Loucy (cell line): ENCODE measurements around the gene PLEKHG7.

Experiments used
- H2AFZ ChIP-seq: fragments of 200-600 bp; sonication (generic); 2 replicates; pipeline ENCODE4 v1.6.0; 2016; ENCODE audit warnings: antibody characterized with exemption, mild to moderate bottlenecking, low read length, moderate library complexity
- H3F3A ChIP-seq: fragments of 200-600 bp; 2 replicates; pipeline ENCODE4 v1.6.0; 2016; ENCODE audit warnings: antibody characterized with exemption, low read depth, mild to moderate bottlenecking
- H3K27me3 ChIP-seq: fragments of 200-600 bp; sonication (generic); 2 replicates; pipeline ENCODE4 v1.6.1; 2014; ENCODE audit warnings: low read length, mild to moderate bottlenecking; ENCODE audit not compliant: insufficient read depth, poor library complexity, severe bottlenecking
- H3K36me3 ChIP-seq: fragments of 200-600 bp; sonication (generic); 2 replicates; pipeline ENCODE4 v1.6.1; 2016; ENCODE audit warnings: low read length; ENCODE audit not compliant: insufficient read depth
- H3K4me1 ChIP-seq: fragments of 200-600 bp; sonication (generic); 2 replicates; pipeline ENCODE4 v1.5.1; 2014; ENCODE audit warnings: low read length, mild to moderate bottlenecking; ENCODE audit not compliant: insufficient read depth, poor library complexity, severe bottlenecking
- H3K4me2 ChIP-seq: fragments of 200-600 bp; sonication (generic); 2 replicates; pipeline ENCODE4 v1.6.0; 2014; ENCODE audit warnings: antibody characterized with exemption, low read length, low read depth, mild to moderate bottlenecking; ENCODE audit not compliant: poor library complexity, severe bottlenecking
- H3K4me3 ChIP-seq: fragments of 200-600 bp; sonication (generic); 2 replicates; pipeline ENCODE4 v1.5.1; 2014; ENCODE audit warnings: low read length, mild to moderate bottlenecking, mixed read lengths; ENCODE audit not compliant: poor library complexity, severe bottlenecking
- H3K79me2 ChIP-seq: fragments of 200-600 bp; sonication (generic); 2 replicates; pipeline ENCODE4 v1.6.1; 2014; ENCODE audit warnings: low read length; ENCODE audit not compliant: insufficient read depth
- H3K9ac ChIP-seq: fragments of 200-600 bp; sonication (generic); 2 replicates; pipeline ENCODE4 v1.6.0; 2014; ENCODE audit warnings: mild to moderate bottlenecking, low read depth, low read length, moderate library complexity; ENCODE audit not compliant: poor library complexity, severe bottlenecking
- H3K9me2 ChIP-seq: fragments of 200-600 bp; sonication (generic); replicated peaks from 2 replicates; pipeline ENCODE4 v1.6.1; 2016; ENCODE audit warnings: low read depth, low read length, mixed read lengths
- H3K9me3 ChIP-seq: fragments of 200-600 bp; sonication (generic); 2 replicates; pipeline ENCODE4 v1.6.1; 2014; ENCODE audit warnings: mild to moderate bottlenecking, antibody characterized with exemption, low read length, low read depth; ENCODE audit not compliant: insufficient read depth
- H4K20me1 ChIP-seq: fragments of 200-600 bp; sonication (generic); 2 replicates; pipeline ENCODE4 v1.6.0; 2014; ENCODE audit warnings: antibody characterized with exemption, low read length, mild to moderate bottlenecking; ENCODE audit not compliant: insufficient read depth, poor library complexity, severe bottlenecking
- EZH2phosphoT487 ChIP-seq: fragments of 200-600 bp; IDR thresholded peaks from 2 replicates; pipeline ENCODE4 v1.6.1; 2018; ENCODE audit warnings: antibody characterized with exemption, mild to moderate bottlenecking, moderate library complexity, borderline replicate concordance
- TF ChIP-seq, protein P1 (sequence below): fragments of 200-600 bp; sonication (generic); conservative IDR thresholded peaks from 2 replicates; pipeline ENCODE4 v1.5.1; 2014; ENCODE audit warnings: mild to moderate bottlenecking, antibody characterized with exemption, low read length

PLEKHG7 gene

DNA sequence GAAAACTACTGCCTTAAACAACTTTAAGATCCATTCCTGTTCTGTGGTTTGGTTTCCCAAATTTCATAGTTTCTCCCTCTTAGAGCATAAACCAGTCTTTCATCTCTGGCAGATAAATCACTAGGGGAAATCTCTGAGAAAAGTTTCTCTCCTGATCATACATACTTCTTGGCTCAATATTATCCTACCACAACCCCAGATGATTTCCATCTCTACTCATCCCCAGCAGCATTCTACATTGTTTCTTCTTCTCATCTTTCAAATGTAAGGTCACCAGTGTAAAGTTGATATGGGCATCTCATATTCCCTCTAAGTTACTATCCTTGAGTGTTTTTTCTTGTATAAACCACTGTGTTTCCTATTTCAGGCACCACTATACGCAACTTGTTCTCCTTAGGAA, 45.9 kb upstream of the PLEKHG7 start:
- Histone ChIP-seq H3K36me3 (no peaks in the 10 kb centered on the region), H3K9me2 (no peaks in the 10 kb centered on the region), H3K27me3 (no peaks in the 10 kb centered on the region), H3K4me1 (no peaks in the 10 kb centered on the region), H3F3A (no peaks in the 10 kb centered on the region), H3K9ac (no peak overlapping the region), H2AFZ (no peak overlapping the region; the same call in 1 of the 2 replicates), H3K9me3 (no peaks in the 10 kb centered on the region), H3K79me2 (no peaks in the 10 kb centered on the region), H4K20me1 (no peaks in the 10 kb centered on the region), H3K4me3 (no peak overlapping the region), H3K4me2 (no peak overlapping the region)
- TF ChIP-seq, protein P1, sequence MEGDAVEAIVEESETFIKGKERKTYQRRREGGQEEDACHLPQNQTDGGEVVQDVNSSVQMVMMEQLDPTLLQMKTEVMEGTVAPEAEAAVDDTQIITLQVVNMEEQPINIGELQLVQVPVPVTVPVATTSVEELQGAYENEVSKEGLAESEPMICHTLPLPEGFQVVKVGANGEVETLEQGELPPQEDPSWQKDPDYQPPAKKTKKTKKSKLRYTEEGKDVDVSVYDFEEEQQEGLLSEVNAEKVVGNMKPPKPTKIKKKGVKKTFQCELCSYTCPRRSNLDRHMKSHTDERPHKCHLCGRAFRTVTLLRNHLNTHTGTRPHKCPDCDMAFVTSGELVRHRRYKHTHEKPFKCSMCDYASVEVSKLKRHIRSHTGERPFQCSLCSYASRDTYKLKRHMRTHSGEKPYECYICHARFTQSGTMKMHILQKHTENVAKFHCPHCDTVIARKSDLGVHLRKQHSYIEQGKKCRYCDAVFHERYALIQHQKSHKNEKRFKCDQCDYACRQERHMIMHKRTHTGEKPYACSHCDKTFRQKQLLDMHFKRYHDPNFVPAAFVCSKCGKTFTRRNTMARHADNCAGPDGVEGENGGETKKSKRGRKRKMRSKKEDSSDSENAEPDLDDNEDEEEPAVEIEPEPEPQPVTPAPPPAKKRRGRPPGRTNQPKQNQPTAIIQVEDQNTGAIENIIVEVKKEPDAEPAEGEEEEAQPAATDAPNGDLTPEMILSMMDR: no peak
- TF ChIP-seq EZH2phosphoT487: no peak

DNA sequence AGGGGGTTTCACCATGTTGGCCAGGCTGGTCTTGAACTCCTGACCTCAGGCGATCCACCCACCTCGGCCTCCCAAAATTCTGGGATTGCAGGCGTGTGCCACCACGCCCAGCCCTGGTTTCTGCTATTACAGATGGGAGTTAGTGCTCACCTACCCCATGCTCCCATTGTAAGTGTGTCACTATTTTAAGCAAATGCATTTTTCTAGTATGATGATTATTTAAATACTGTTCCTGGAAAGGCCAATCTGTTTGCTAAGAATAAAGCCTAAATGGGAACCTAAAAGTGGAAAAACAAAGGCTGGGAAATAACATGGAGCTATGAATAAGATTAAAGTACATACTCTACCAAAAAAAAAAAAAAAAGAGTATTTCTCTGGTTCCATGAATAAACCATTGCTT, 45.0 kb upstream of the PLEKHG7 start:
- no peak overlapping the region for H3K9ac ChIP-seq
- H3K4me3 ChIP-seq: no peak overlapping the region
- no peaks in the 10 kb centered on the region for H4K20me1 ChIP-seq
- TF ChIP-seq EZH2phosphoT487: no peak
- TF ChIP-seq, protein P1: no peak
- no peaks in the 10 kb centered on the region for H3K9me2 ChIP-seq
- H3K4me1 ChIP-seq: no peaks in the 10 kb centered on the region
- H3K9me3 ChIP-seq: no peaks in the 10 kb centered on the region
- no peaks in the 10 kb centered on the region for H3K27me3 ChIP-seq
- H2AFZ ChIP-seq: no peak overlapping the region
- H3F3A ChIP-seq: no peaks in the 10 kb centered on the region
- no peaks in the 10 kb centered on the region for H3K79me2 ChIP-seq
- no peak overlapping the region for H3K4me2 ChIP-seq
- H3K36me3 ChIP-seq: no peaks in the 10 kb centered on the region

DNA sequence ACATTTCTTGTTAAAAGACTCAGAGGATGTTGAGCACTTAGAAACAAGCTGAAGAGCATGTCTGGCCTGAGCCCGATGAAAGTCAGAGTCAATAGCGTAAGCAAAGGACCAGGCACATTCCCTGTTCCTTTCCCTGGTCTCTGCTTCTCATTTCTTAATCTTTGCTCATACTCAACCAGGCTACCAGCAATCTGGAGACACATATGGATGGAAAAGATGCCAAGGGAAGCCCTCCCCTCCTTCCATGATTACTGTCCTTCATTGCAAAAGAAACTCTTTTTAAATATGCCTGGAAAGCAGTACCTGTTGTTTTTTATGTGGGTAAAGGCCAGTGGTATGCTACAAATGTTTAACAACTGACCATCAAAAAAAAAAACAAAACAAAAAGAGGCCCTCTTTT, 44.2 kb upstream of the PLEKHG7 start:
- no peaks in the 10 kb centered on the region for H3K79me2 ChIP-seq
- H3K27me3 ChIP-seq: no peaks in the 10 kb centered on the region
- no peak overlapping the region for H3K9ac ChIP-seq
- no peaks in the 10 kb centered on the region for H3F3A ChIP-seq
- H3K4me2 ChIP-seq: no peak overlapping the region
- no peak overlapping the region for H2AFZ ChIP-seq
- no peak overlapping the region for H3K4me3 ChIP-seq
- H3K9me2 ChIP-seq: no peaks in the 10 kb centered on the region
- H3K4me1 ChIP-seq: no peaks in the 10 kb centered on the region
- no peak for TF ChIP-seq EZH2phosphoT487
- TF ChIP-seq, protein P1: no peak
- H3K36me3 ChIP-seq: no peaks in the 10 kb centered on the region
- no peaks in the 10 kb centered on the region for H3K9me3 ChIP-seq
- no peaks in the 10 kb centered on the region for H4K20me1 ChIP-seq
